ENCODE results near the gene LUZP1.

DNA sequence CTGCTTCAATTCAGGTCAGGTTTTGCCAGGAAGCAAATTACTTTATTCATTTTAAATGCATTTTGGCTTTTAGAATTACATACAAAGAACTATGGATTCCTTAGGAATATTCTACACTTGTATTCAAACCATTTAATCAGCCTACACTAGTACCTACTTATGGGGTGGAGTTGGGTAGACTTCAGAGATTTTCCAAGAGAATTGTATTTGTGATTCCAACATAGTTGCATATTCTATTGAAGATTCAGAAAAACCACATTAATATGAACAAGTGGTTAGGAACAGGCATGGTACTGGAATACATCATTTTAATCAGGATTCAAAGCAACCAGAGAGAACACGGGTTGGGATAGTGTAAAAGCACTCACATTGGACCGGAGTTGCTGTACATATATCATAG is 33.4 kb downstream of the LUZP1 start:
- TF ChIP-seq, protein P1, sequence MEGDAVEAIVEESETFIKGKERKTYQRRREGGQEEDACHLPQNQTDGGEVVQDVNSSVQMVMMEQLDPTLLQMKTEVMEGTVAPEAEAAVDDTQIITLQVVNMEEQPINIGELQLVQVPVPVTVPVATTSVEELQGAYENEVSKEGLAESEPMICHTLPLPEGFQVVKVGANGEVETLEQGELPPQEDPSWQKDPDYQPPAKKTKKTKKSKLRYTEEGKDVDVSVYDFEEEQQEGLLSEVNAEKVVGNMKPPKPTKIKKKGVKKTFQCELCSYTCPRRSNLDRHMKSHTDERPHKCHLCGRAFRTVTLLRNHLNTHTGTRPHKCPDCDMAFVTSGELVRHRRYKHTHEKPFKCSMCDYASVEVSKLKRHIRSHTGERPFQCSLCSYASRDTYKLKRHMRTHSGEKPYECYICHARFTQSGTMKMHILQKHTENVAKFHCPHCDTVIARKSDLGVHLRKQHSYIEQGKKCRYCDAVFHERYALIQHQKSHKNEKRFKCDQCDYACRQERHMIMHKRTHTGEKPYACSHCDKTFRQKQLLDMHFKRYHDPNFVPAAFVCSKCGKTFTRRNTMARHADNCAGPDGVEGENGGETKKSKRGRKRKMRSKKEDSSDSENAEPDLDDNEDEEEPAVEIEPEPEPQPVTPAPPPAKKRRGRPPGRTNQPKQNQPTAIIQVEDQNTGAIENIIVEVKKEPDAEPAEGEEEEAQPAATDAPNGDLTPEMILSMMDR (IDR thresholded peaks at IDR 0.05; ENCODE audit: extremely low read depth in 1 of 2, insufficient read depth in 1 of 2, low read depth in 1 of 2, low read length in 2 of 2), result no peak
- no peak for TF ChIP-seq POLR2A (IDR thresholded peaks at IDR 0.05; ENCODE audit: low read depth, low read length)
- TF ChIP-seq EZH2 (IDR thresholded peaks at IDR 0.05; ENCODE audit: borderline replicate concordance, low read depth, low read length, severe bottlenecking), result no peak
- TF ChIP-seq POLR2AphosphoS5 (IDR thresholded peaks at IDR 0.05; ENCODE audit: insufficient read depth, low read depth, low read length), result no peak
